Liver (tissue), 9 donors: ENCODE results near the gene SYT8. TPM values are rescaled to one million over a fixed set of nuclear protein-coding genes. Genes with fewer than 3 reads are reported as not detected.

Experiments used
- DNase-seq: peaks from one replicate; pipeline ENCODE4 v3.0.0-alpha.2; 2017; ENCODE audit warnings: low spot score
- H3K27ac ChIP-seq, 2 donors: one replicate each; pipeline ENCODE4 v1.7.0; 2013; ENCODE audit warnings: inconsistent platforms in 2 of 2, low read length in 2 of 2, control low read depth in 1 of 2, low read depth in 1 of 2, mild to moderate bottlenecking in 1 of 2
- H3K27me3 ChIP-seq, 4 donors: one replicate each; pipeline versions ENCODE4 v1.6.1 to v1.7.0; 2013; ENCODE audit warnings: low read length in 3 of 4, inconsistent platforms in 1 of 4, mild to moderate bottlenecking in 1 of 4, moderate library complexity in 1 of 4; ENCODE audit not compliant: control insufficient read depth in 4 of 4, insufficient read depth in 4 of 4
- H3K36me3 ChIP-seq, 4 donors: one replicate each; pipeline versions ENCODE4 v1.6.1 to v1.7.0; 2013; ENCODE audit warnings: low read length in 3 of 4, mild to moderate bottlenecking in 3 of 4, low read depth in 1 of 4, moderate library complexity in 1 of 4; ENCODE audit not compliant: control insufficient read depth in 4 of 4, insufficient read depth in 3 of 4
- H3K4me1 ChIP-seq, 4 donors: one replicate each; pipeline versions ENCODE4 v1.6.1 to v1.7.0; 2013; ENCODE audit warnings: low read length in 3 of 4, mild to moderate bottlenecking in 3 of 4, moderate library complexity in 1 of 4; ENCODE audit not compliant: control insufficient read depth in 4 of 4, insufficient read depth in 4 of 4
- H3K4me3 ChIP-seq, 3 donors: one replicate each; pipeline versions ENCODE4 v1.6.1 to v1.7.0; 2013; ENCODE audit warnings: low read length in 3 of 3, control low read depth in 1 of 3, low read depth in 1 of 3, mild to moderate bottlenecking in 1 of 3
- H3K9ac ChIP-seq, 2 donors: one replicate each; pipeline ENCODE4 v1.7.0; 2013; ENCODE audit warnings: low read length in 2 of 2, mild to moderate bottlenecking in 2 of 2, moderate library complexity in 2 of 2, control low read depth in 1 of 2, low read depth in 1 of 2
- H3K9me3 ChIP-seq, 4 donors: one replicate each; pipeline versions ENCODE4 v1.6.1 to v1.7.0; 2013; ENCODE audit warnings: low read length in 3 of 4; ENCODE audit not compliant: control insufficient read depth in 4 of 4
- FOXA2 ChIP-seq: IDR thresholded peaks from 2 replicates; pipeline ENCODE4 v1.6.1; 2016; ENCODE audit warnings: antibody characterized with exemption
- GABPA ChIP-seq, 2 donors: IDR thresholded peaks in 1 of 2; conservative IDR thresholded peaks in 1 of 2; 2 replicates each; pipeline ENCODE4 v1.6.1; 2016; ENCODE audit warnings: antibody characterized with exemption in 2 of 2, mild to moderate bottlenecking in 1 of 2, moderate library complexity in 1 of 2
- JUND ChIP-seq, 2 donors: IDR thresholded peaks; 2 replicates each; pipeline ENCODE4 v1.6.1; 2016; ENCODE audit warnings: antibody characterized with exemption in 2 of 2
- NR2F2 ChIP-seq: IDR thresholded peaks from 2 replicates; pipeline ENCODE4 v1.6.1; 2016; ENCODE audit warnings: antibody characterized with exemption
- RAD21 ChIP-seq, 2 donors: IDR thresholded peaks; 2 replicates each; pipeline ENCODE4 v1.6.1; 2016; ENCODE audit warnings: antibody characterized with exemption in 2 of 2, mild to moderate bottlenecking in 2 of 2
- RXRA ChIP-seq, 2 donors: IDR thresholded peaks; 2 replicates each; pipeline ENCODE4 v1.6.1; 2017 to 2018; ENCODE audit warnings: antibody characterized with exemption in 2 of 2, mild to moderate bottlenecking in 1 of 2
- TAF1 ChIP-seq: conservative IDR thresholded peaks from 2 replicates; pipeline ENCODE4 v1.6.1; 2016; ENCODE audit warnings: antibody characterized with exemption, mild to moderate bottlenecking
- YY1 ChIP-seq: IDR thresholded peaks from 2 replicates; pipeline ENCODE4 v1.6.1; 2016; ENCODE audit warnings: antibody characterized with exemption, mild to moderate bottlenecking
- WGBS: extraction: QIAGEN DNeasy Blood & Tissue Kit; methylation state at CpG from one replicate; pipeline ENCODE4 v1.1.7; 2013; 5-methylcytosine and 5-hydroxymethylcytosine counted together
- polyA plus RNA-seq, 2 donors: library from polyadenylated mRNA; stranded (reverse) in 1 of 2; unstranded in 1 of 2; fragments of 200-250 nt in 1 of 2; fragments of >200 nt in 1 of 2; fragmentation: Nextera tagmentation in 1 of 2; extraction: Ambion mirVana in 1 of 2; gene quantifications; one replicate each; pipeline versions ENCODE4 v1.2.1 to v1.2.3, GENCODE V29; 2013 to 2015
- total RNA-seq, 2 donors: library from RNA; depleted of rRNA; stranded (reverse); fragments of >200 nt; gene quantifications; one replicate each; pipeline ENCODE4 v1.2.3, GENCODE V29; 2014
- TF ChIP-seq, protein P1 (sequence below): IDR thresholded peaks from 2 replicates; pipeline ENCODE4 v1.6.1; 2016; ENCODE audit warnings: antibody characterized with exemption, mild to moderate bottlenecking
- TF ChIP-seq, protein P2 (sequence below): IDR thresholded peaks from 2 replicates; pipeline ENCODE4 v1.6.1; 2016; ENCODE audit warnings: antibody characterized with exemption
- TF ChIP-seq, protein P3 (sequence below): IDR thresholded peaks from 2 replicates; pipeline ENCODE4 v1.6.1; 2016; ENCODE audit warnings: antibody characterized with exemption
- TF ChIP-seq, protein P4 (sequence below): fragments of 150-350 bp; IDR thresholded peaks from 2 replicates; pipeline ENCODE4 v1.5.1; 2017; ENCODE audit warnings: improper control_type of control experiment, low read depth, low read length; ENCODE audit not compliant: missing input control
- TF ChIP-seq, protein P5 (sequence below): IDR thresholded peaks from 2 replicates; pipeline ENCODE4 v1.6.1; 2016; ENCODE audit warnings: antibody characterized with exemption
- donor health status: healthy.
- donor health status: healthy.
- donor health status: healthy.
- donor health status: healthy.
- donor health status: healthy.

The SYT8 gene
- total and polyA plus RNA-seq, 4 donors: 0.17 to 0.99 (median 0.35) TPM

DNA sequence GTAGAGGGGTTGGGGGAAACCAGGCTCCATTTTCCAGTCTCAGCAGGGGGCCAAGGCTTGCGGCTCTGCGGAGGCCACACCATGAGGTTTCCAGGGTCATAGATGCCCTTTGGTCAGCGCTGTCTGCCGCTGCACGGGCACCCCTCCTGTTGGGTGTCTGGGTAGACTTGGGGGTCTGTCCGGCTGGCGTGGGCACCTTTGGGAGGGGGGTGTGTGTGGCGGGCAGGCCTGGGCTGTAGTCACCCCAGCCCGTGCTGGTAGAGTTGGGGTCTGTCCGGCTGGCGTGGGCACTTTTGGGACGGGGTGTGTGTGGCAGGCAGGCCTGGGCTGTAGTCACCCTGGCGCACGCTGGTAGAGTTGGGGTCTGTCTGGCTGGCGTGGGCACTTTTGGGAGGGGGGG is 36.7 kb downstream of the SYT8 start (continued):
- TF ChIP-seq, protein P1, sequence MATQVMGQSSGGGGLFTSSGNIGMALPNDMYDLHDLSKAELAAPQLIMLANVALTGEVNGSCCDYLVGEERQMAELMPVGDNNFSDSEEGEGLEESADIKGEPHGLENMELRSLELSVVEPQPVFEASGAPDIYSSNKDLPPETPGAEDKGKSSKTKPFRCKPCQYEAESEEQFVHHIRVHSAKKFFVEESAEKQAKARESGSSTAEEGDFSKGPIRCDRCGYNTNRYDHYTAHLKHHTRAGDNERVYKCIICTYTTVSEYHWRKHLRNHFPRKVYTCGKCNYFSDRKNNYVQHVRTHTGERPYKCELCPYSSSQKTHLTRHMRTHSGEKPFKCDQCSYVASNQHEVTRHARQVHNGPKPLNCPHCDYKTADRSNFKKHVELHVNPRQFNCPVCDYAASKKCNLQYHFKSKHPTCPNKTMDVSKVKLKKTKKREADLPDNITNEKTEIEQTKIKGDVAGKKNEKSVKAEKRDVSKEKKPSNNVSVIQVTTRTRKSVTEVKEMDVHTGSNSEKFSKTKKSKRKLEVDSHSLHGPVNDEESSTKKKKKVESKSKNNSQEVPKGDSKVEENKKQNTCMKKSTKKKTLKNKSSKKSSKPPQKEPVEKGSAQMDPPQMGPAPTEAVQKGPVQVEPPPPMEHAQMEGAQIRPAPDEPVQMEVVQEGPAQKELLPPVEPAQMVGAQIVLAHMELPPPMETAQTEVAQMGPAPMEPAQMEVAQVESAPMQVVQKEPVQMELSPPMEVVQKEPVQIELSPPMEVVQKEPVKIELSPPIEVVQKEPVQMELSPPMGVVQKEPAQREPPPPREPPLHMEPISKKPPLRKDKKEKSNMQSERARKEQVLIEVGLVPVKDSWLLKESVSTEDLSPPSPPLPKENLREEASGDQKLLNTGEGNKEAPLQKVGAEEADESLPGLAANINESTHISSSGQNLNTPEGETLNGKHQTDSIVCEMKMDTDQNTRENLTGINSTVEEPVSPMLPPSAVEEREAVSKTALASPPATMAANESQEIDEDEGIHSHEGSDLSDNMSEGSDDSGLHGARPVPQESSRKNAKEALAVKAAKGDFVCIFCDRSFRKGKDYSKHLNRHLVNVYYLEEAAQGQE: no peak
- TF ChIP-seq, protein P2, sequence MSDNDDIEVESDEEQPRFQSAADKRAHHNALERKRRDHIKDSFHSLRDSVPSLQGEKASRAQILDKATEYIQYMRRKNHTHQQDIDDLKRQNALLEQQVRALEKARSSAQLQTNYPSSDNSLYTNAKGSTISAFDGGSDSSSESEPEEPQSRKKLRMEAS: no peak
- no peak for TF ChIP-seq GABPA (IDR thresholded peaks at IDR 0.05 in 1 of 2, conservative IDR thresholded peaks at IDR 0.05 in 1 of 2)

DNA sequence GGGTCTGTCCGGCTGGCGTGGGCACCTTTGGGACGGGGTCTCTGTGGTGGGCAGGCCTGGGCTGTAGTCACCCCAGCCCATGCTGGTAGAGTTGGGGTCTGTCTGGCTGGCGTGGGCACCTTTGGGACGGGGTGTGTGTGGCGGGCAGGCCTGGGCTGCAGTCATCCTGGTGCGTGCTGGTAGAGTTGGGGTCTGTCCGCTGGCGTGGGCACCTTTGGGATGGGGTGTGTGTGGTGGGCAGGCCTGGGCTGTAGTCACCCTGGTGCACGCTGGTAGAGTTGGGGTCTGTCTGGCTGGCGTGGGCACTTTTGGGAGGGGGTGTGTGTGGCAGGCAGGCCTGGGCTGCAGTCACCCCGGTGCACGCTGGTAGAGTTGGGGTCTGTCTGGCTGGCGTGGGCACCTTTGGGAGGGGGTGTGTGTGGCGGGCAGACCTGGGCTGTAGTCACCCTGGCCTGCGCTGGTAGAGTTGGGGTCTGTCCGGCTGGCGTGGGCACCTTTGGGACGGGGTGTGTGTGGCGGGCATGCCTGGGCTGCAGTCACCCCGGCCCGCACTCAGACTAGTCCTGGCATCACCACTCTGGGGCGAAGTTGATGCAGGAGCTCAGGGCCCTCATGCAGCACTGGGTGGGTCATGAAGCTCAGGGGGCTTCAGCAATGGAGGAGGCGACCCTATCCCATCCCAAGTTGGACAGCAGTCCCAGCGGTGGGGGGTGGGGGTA is 37.6 kb downstream of the SYT8 start:
- no peak for DNase-seq
- Histone ChIP-seq H3K4me1 (peaks cover 0 to 6% (median 0%) of the 10 kb centered on the region in 4 donors), H3K27ac (no peak overlapping the region)

More for the DNA sequence above, 37.6 kb downstream of the SYT8 start:
- no peaks in the 10 kb centered on the region for H3K36me3 ChIP-seq
- no peak overlapping the region for H3K9ac ChIP-seq
- H3K9me3 ChIP-seq: no peaks in the 10 kb centered on the region
- H3K4me3 ChIP-seq: no peak overlapping the region
- no peak for TF ChIP-seq RXRA (IDR thresholded peaks at IDR 0.05)
- TF ChIP-seq, protein P3, sequence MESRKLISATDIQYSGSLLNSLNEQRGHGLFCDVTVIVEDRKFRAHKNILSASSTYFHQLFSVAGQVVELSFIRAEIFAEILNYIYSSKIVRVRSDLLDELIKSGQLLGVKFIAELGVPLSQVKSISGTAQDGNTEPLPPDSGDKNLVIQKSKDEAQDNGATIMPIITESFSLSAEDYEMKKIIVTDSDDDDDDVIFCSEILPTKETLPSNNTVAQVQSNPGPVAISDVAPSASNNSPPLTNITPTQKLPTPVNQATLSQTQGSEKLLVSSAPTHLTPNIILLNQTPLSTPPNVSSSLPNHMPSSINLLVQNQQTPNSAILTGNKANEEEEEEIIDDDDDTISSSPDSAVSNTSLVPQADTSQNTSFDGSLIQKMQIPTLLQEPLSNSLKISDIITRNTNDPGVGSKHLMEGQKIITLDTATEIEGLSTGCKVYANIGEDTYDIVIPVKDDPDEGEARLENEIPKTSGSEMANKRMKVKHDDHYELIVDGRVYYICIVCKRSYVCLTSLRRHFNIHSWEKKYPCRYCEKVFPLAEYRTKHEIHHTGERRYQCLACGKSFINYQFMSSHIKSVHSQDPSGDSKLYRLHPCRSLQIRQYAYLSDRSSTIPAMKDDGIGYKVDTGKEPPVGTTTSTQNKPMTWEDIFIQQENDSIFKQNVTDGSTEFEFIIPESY: no peak
- TF ChIP-seq TAF1: no peak
- TF ChIP-seq FOXA2: no peak
- TF ChIP-seq JUND (IDR thresholded peaks at IDR 0.05): no peak
- TF ChIP-seq NR2F2: no peak
- TF ChIP-seq, protein P4, sequence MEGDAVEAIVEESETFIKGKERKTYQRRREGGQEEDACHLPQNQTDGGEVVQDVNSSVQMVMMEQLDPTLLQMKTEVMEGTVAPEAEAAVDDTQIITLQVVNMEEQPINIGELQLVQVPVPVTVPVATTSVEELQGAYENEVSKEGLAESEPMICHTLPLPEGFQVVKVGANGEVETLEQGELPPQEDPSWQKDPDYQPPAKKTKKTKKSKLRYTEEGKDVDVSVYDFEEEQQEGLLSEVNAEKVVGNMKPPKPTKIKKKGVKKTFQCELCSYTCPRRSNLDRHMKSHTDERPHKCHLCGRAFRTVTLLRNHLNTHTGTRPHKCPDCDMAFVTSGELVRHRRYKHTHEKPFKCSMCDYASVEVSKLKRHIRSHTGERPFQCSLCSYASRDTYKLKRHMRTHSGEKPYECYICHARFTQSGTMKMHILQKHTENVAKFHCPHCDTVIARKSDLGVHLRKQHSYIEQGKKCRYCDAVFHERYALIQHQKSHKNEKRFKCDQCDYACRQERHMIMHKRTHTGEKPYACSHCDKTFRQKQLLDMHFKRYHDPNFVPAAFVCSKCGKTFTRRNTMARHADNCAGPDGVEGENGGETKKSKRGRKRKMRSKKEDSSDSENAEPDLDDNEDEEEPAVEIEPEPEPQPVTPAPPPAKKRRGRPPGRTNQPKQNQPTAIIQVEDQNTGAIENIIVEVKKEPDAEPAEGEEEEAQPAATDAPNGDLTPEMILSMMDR: no peak
- TF ChIP-seq, protein P5, sequence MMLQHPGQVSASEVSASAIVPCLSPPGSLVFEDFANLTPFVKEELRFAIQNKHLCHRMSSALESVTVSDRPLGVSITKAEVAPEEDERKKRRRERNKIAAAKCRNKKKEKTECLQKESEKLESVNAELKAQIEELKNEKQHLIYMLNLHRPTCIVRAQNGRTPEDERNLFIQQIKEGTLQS: no peak
- no peak for TF ChIP-seq RAD21 (IDR thresholded peaks at IDR 0.05)
- TF ChIP-seq YY1: no peak
- 87% methylated on average over 25 of the region's 25 CpGs for WGBS
- peaks cover 0 to 3% (median 0%) of the 10 kb centered on the region in 4 donors for H3K27me3 ChIP-seq
